GM10847 (cell line): ENCODE results near the gene CBLL2.

Experiments used
- POLR2A ChIP-seq: IDR thresholded peaks from 2 replicates; pipeline ENCODE4 v1.6.1; 2011; ENCODE audit not compliant: insufficient read length; ENCODE audit errors: extremely low read depth

The CBLL2 gene, protein sequence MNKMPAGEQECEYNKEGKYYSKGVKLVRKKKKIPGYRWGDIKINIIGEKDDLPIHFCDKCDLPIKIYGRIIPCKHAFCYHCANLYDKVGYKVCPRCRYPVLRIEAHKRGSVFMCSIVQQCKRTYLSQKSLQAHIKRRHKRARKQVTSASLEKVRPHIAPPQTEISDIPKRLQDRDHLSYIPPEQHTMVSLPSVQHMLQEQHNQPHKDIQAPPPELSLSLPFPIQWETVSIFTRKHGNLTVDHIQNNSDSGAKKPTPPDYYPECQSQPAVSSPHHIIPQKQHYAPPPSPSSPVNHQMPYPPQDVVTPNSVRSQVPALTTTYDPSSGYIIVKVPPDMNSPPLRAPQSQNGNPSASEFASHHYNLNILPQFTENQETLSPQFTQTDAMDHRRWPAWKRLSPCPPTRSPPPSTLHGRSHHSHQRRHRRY

DNA sequence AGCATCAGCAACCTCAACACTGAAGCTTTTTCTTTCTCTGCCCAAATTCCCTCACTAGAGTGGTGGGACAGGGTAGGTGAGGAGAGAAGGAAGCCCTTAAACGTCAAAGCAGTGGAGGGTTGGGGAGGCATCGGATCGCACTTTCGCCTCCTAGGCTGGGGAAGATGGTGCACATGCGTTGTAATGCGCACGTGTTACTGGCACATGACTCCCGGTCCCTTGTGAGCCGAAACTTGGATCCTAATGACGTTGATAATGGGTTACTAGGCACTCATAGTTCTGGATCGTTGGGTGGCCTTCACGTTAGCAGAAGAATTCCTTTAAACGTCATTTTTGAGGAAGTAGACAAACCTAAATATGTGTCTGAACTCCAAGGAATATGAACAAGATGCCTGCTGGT lies at the start of gene CBLL2:
CBLL2 (plus strand) TSS at position 301 of the 400 bp plus-strand sequence; CDS start at position 380, 79 bp downstream.
- TF ChIP-seq POLR2A, result no peak

DNA sequence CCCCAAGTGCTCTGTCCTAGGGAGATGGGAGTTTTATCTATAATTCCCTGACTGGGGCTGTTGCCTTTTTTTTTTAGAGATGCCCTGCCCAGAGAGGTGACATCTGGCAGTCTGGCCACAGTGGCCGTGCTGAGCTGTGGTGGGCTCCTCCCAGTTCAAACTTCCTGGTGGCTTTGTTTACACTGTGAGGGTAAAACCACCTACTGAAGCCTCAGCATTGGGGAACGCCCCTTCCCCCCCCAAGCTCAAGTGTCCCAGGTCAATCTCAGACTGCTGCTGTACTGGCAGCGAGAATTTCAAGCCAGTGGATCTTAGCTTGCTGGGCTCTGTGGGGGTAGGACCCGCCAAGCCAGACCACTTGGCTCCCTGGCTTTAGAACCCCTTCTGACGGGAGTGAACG lies 38.3 kb upstream of the CBLL2 start:
- no peak for TF ChIP-seq POLR2A

DNA sequence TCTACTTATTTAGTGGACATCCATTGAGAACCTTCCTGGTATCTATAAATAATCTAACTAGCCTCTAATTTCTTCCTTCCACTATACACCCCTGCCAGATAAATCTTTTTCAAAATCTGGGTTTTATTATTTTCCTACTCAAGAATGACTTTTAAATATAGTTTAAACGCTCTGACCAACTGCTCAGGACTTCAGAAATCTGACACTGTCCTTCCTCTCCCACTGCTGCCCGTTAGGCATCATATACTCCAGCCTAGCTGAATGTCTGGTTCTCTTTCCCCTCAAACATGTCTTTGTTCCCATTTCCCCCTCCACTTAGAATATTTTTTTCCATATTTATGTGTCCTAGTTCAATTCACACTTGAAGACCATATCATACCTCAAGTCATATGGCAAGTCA lies 35.2 kb upstream of the CBLL2 start:
- TF ChIP-seq POLR2A, result no peak

DNA sequence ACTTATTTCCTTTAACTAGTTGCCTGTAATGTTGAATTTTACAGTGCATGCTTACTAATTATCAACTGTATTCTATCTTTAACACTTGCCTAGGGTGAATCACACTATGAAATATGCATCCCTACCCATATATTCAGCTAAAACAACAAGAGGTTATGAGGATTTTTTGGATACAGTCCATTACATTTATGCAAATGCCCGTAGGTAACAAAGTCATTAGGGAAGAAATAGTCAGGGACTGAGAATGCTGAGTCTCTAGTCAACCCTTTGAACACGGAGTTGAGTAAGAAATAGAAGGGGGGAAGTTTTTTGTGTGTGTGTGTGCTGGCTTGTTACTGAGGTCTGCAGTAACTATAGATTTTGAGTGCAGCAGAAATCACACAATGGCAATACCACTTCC lies 26.1 kb upstream of the CBLL2 start:
- TF ChIP-seq POLR2A, result no peak

DNA sequence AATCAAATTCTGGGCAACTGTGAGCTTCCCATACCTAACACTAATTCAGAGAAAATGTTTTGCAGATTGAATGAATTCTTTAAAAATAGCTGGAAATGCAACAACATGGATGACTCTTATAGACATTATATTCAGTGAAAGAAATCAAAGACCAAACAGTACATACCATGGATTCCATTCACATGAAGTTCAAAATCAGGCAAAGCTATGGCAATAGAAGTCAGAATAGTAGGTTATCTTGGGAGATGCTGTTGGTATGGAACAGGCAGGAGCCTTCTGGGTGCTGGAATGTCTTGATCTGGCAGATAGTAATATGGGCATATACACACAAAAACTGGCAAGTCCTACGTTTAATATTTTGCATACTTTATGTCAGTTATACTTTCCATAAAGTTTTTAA lies 25.5 kb upstream of the CBLL2 start:
- TF ChIP-seq POLR2A, result no peak

DNA sequence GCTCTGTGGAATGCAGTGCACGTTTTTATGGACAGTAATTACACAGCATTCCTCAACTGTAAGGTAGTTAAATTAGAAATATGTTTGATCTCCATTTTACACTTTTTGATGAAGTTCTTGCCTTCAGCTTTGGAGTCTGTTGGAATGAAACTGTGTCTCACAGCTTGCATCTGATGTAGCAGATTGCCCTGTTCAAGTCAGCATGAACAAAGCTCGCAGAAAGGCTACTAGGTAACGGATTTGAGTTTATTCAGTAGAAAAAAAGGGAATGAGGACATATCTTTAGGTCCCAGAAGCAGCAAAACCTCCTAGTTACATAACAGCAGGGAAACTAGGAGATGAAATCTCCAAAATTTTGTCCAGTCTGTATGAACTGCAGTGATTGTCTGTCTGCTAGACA lies 24.3 kb upstream of the CBLL2 start:
- no peak for TF ChIP-seq POLR2A

DNA sequence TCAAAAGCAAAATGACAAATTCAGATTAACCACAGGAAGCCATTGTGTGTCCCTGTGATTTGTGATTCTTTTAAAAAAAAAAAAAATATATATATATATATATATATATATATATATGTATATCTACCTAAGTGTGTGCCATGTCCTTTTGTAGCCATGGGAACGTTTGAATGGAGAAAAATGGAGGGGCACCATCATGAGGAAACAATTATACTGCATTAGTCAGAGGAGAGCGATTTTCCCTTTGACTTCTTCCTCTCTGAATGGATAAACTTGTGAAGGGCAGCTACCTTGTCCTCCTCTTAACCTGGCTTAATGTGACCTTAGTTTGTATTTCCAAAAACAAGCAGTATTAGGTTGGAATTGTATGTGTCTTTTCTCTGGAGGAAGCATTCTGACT lies 23.3 kb upstream of the CBLL2 start:
- TF ChIP-seq POLR2A, result no peak

DNA sequence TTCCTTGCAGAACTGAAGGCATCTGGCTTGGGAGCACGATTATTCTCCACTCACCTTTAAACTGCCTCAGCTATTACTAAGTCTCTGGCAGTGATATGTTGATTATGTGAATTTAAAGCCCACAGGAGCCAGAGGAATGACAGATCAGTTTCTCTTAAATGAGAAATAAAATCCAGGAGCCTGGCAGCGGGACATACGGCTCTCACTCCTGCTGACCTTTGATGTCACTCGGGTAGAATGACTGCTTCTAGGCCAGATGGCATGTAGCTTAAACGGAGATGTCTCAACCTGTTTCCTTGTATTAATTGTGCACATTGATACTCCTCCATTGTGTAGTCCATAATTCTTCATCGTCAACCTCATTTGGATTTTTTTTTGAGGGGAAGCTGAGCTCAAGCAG lies 4.0 kb upstream of the CBLL2 start:
- TF ChIP-seq POLR2A, result no peak

DNA sequence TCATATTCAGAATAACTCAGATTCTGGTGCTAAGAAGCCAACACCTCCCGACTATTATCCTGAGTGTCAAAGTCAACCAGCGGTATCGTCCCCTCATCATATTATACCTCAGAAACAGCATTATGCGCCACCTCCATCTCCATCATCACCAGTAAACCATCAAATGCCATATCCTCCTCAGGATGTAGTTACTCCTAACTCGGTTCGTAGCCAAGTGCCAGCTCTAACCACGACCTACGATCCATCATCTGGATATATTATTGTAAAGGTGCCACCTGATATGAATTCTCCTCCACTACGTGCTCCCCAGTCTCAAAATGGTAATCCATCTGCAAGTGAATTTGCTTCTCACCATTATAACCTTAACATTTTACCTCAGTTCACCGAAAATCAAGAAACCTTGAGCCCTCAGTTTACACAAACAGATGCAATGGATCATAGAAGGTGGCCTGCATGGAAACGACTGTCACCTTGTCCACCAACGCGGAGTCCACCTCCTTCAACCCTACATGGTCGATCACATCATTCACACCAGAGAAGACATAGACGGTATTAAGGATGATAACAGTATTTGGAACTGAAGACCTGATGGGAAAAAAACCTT lies 1.1 kb downstream of the CBLL2 start:
- TF ChIP-seq POLR2A, result no peak

DNA sequence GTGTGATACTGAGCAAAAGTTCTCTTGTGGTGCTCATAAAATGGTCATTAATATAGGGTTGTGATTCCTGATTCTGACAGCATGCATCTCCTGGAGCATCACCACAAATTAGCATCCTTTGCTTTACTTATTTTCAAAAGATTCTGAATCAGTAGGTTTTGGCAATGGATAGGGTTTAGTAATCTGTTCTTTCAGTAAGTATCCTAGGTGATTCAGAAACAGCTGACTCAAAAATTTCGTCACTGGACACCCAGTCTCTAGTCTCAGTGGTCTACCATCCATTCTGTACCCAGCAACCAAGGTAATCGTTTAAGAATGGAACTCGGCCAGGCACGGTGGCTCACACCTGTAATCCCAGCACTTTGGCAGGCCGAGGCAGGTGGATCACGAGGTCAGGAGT lies 4.1 kb downstream of the CBLL2 start:
- TF ChIP-seq POLR2A, result no peak

DNA sequence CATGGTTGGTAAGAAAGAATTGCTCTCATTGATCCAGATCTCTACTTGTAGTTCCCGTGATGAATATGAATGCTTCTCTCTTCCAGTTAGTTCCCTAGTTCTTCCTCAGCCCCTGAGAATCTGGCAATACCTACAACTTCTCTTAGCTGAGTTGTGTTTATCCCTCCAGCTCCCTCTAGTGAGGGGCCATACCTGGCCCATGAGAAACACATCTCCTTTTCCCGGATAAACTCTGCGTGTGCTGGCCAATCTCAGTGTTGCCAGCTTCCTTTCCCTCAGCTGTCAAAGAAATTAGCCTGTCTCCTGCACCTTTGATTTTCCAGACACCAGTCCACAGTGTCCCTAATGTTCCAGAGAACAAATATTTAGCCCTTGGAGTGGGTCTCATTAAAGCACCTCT lies 5.7 kb downstream of the CBLL2 start:
- no peak for TF ChIP-seq POLR2A

DNA sequence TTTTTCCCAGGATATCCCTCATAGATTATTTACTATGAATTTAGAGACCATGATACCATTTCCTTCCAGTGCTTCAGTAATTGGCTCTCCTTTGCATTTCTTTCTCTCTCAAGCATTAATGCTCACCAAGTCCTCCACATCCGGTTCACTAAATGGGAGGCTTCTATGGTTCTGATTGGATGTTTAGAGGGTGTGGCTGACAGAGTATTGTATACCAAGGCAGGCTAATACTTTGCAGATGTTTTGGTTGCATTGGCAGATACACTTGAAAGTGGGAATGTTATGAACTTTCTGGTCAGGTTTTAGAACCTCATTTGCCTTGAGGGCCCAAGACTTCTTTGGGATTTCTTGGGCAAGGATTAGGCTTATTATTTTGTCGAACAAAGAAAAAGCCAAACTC lies 24.2 kb downstream of the CBLL2 start:
- no peak for TF ChIP-seq POLR2A

DNA sequence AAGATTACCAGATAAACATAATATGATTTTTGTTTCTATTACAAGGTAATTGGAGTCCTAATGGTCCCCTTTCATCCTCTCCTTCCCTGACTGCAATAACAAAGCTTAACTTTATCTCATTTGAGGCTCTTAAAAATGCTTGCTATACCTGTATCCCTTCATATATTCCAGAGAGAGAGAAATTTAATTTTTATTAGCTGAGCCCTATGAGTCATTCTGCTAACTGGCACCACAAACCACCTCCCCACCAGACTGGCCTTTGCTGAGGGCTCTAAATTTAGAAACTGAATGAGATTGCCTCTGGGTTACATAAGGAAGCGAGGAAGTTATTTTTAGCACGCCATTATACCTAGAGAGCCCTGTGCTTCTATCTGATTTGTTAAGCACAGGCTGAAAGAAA lies 27.4 kb downstream of the CBLL2 start:
- TF ChIP-seq POLR2A, result no peak

DNA sequence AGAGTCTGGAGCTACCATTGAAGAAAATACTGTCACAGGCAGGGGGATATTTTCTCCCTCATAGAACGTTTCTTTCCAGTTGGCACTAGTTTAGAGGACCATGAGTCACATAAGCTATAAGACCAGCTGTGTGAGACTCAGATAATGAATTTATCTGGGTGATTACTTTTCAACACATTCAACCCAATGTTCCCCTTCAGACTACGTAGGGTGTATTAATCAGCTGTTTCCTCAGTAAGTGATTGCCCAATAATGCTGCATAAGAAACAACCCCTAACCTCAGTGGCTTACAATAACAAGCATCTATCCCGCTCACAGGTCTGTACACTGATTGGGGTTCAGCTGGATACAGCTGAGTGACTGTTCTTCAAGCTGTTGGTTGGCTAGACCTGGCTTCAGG lies 38.1 kb downstream of the CBLL2 start:
- TF ChIP-seq POLR2A, result no peak

DNA sequence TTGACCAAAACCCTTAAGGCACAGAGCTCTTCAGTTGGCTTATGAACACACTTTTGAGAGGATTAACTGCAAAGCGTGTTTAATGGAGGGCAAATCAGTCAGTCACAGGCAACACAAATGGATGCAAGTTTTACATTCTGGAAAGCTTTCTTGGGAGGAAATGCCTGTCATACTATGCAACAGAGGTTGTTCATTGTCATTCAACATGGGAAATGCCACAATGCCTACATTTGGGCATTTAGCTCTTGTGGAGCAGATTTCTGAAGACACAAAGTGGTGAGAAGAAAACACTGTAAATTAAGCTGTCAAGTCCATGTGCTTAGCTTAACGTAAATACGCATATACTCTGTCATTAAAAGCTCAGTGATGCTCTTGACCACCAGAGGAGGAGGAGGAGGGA lies 41.1 kb downstream of the CBLL2 start:
- no peak for TF ChIP-seq POLR2A

DNA sequence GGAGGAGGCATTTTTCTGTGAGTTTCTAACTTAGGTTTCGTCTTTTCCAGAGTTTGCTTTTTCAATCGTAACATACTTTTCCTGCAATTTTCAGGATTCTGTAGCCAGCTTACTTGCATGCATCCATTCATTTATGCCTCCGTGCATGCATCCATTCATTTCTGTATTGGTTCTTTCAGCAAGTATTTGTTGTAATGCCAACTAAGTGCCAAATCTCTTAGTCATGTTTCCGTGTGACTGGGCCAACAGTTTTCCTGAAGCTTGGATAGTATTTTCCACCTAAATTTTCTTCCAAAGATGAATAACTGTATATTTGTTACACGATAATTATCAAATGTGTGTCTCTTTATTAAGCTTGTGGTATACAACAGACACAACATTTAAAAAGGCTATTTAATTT lies 41.5 kb downstream of the CBLL2 start:
- no peak for TF ChIP-seq POLR2A

DNA sequence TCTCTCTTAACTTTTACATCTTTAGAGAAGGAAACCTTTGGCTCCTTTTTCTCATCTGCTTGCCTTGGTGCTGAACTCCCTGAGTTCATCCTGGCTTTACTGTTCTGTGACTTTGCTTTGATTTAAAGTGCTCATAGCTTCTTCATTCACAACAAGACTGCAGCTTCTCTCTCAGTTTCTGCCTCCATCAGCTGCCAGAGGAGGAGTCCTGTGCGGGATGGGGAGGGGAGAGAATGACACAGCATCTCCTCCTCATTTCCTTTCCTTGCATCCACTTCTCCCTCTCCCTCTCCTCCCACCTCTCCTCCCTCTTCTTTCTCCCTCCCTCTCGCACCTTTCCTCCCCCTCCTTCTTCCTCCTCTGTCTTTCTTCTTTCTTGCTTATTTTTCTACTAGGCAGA lies 42.0 kb downstream of the CBLL2 start:
- TF ChIP-seq POLR2A, result no peak
